Left renal cortex interstitium (tissue), 4 donors: ENCODE data around the gene RPE65. TPM values are rescaled to one million over a fixed set of nuclear protein-coding genes. Genes with fewer than 3 reads are reported as not detected.
"Not testable (repeated sequence)": the region's sequence is repeated elsewhere in the genome, so short reads cannot be mapped to it uniquely, and the experiment has no call there.

Experiments used
- DNase-seq, 4 donors: peaks; one replicate each; pipeline ENCODE4 v3.0.0-alpha.2; 2013; ENCODE audit warnings: low read depth in 4 of 4, low spot score in 2 of 4, missing footprints in 1 of 4
- polyA plus RNA-seq, 4 donors: library from polyadenylated mRNA; unstranded; fragments of 120-200 nt; gene quantifications; one replicate each; pipeline ENCODE4 v1.2.1, GENCODE V29; 2013; ENCODE audit not compliant: insufficient read length in 4 of 4

The RPE65 gene
- polyA plus RNA-seq, 4 donors = 0.06 to 0.25 (median 0.11) TPM

- DNase-seq = no peak
Measured at GRCh38 chr1:68454534-68454933, 4.8 kb upstream of the RPE65 start.

GRCh38 chr1:68453060-68453670, 3.4 kb upstream of the RPE65 start:
- no peak for DNase-seq

- no peak for DNase-seq
Measured at GRCh38 chr1:68448365-68448764, 1.4 kb downstream of the RPE65 start.

- no peak for DNase-seq
Measured at GRCh38 chr1:68445709-68446108, 4.0 kb downstream of the RPE65 start.

GRCh38 chr1:68442822-68443556, 6.8 kb downstream of the RPE65 start:
- DNase-seq = peak in 1 of 4 donors; percentile 16

- no peak for DNase-seq
Measured at GRCh38 chr1:68442006-68442405, 7.7 kb downstream of the RPE65 start.

- no peak for DNase-seq
Measured at GRCh38 chr1:68438310-68438709, 11.4 kb downstream of the RPE65 start.

- DNase-seq = no peak
Measured at GRCh38 chr1:68433395-68433794, 16.4 kb downstream of the RPE65 start.

GRCh38 chr1:68431076-68431475, 18.7 kb downstream of the RPE65 start:
- no peak for DNase-seq

GRCh38 chr1:68429233-68429808, 20.4 kb downstream of the RPE65 start:
- DNase-seq = no peak

GRCh38 chr1:68426594-68426993, 23.2 kb downstream of the RPE65 start:
- DNase-seq = no peak

GRCh38 chr1:68421350-68421749, 28.4 kb downstream of the RPE65 start:
- DNase-seq = no peak

- no peak for DNase-seq
Measured at GRCh38 chr1:68409426-68409825, 40.3 kb downstream of the RPE65 start.

GRCh38 chr1:68401506-68401905, 48.2 kb downstream of the RPE65 start:
- DNase-seq = no peak

GRCh38 chr1:68395575-68395974, 54.2 kb downstream of the RPE65 start:
- not testable (repeated sequence) for DNase-seq

GRCh38 chr1:68392474-68392873, 57.3 kb downstream of the RPE65 start:
- not testable (repeated sequence) for DNase-seq

- not testable (repeated sequence) for DNase-seq
Measured at GRCh38 chr1:68385798-68386524, 63.8 kb downstream of the RPE65 start.

- DNase-seq = no peak
Measured at GRCh38 chr1:68384872-68385411, 64.8 kb downstream of the RPE65 start.

GRCh38 chr1:68384321-68384813, 65.4 kb downstream of the RPE65 start:
- DNase-seq = no peak

GRCh38 chr1:68383092-68383491, 66.7 kb downstream of the RPE65 start:
- DNase-seq = no peak

- DNase-seq = no peak
Measured at GRCh38 chr1:68379085-68379478, 70.7 kb downstream of the RPE65 start.
